HepG2 (cell line): ENCODE results near the gene NOL4L. TPM values are rescaled to one million over a fixed set of nuclear protein-coding genes. Genes with fewer than 3 reads are reported as not detected.
A peak's percentile ranks its signal among the peaks of the same experiment; 100 is the strongest.

Experiments
- CBX1 ChIP-seq: IDR thresholded peaks from one replicate; pipeline ENCODE4 v1.6.1; 2016; ENCODE audit warnings: antibody characterized with exemption, low read depth
- HINFP ChIP-seq: sonication (generic); formaldehyde crosslinking; IDR thresholded peaks from 2 replicates; pipeline ENCODE4 v1.4.0; 2020; ENCODE audit warnings: low read depth, mild to moderate bottlenecking, missing genetic modification reagents
- KDM5A ChIP-seq: fragments of 200-600 bp; sonication (generic); IDR thresholded peaks from 2 replicates; pipeline ENCODE4 v1.7.0; 2018; ENCODE audit warnings: antibody characterized with exemption, mild to moderate bottlenecking, low read length, borderline replicate concordance
- MBD4 ChIP-seq: IDR thresholded peaks from 2 replicates; pipeline ENCODE4 v1.6.1; 2012; ENCODE audit warnings: low read length, inconsistent platforms, borderline replicate concordance
- PATZ1 ChIP-seq: sonication (generic); formaldehyde crosslinking; IDR thresholded peaks from 2 replicates; pipeline ENCODE4 v1.4.0; 2020; ENCODE audit warnings: missing genetic modification reagents
- SUZ12 ChIP-seq: fragments of 150-350 bp; IDR thresholded peaks from 2 replicates; pipeline ENCODE4 v1.6.1; 2014; ENCODE audit warnings: low read depth, low read length
- TCF7L2 ChIP-seq: IDR thresholded peaks from 2 replicates; pipeline ENCODE4 v1.6.1; 2011; ENCODE audit warnings: mild to moderate bottlenecking, low read depth, low read length, moderate library complexity
- ZC3H13 ChIP-seq: sonication (generic); formaldehyde crosslinking; IDR thresholded peaks from 2 replicates; pipeline ENCODE4 v1.8.1; 2023; ENCODE audit warnings: mild to moderate bottlenecking, missing genetic modification reagents, moderate library complexity
- ZC3H4 ChIP-seq: sonication (generic); formaldehyde crosslinking; IDR thresholded peaks from 2 replicates; pipeline ENCODE4 v1.4.0; 2020; ENCODE audit warnings: missing genetic modification reagents, borderline replicate concordance
- ZNF549 ChIP-seq: sonication (generic); formaldehyde crosslinking; IDR thresholded peaks from 2 replicates; pipeline ENCODE4 v1.5.0; 2020; ENCODE audit warnings: missing genetic modification reagents
- ZNF615 ChIP-seq: sonication (generic); formaldehyde crosslinking; IDR thresholded peaks from 2 replicates; pipeline ENCODE4 v1.5.0; 2020; ENCODE audit warnings: mild to moderate bottlenecking, missing genetic modification reagents, borderline replicate concordance
- ZNF777 ChIP-seq: sonication (generic); formaldehyde crosslinking; IDR thresholded peaks from 2 replicates; pipeline ENCODE4 v1.4.0; 2020; ENCODE audit warnings: missing genetic modification reagents
- polyA plus RNA-seq, 8 experiments: library from polyadenylated mRNA; depleted of rRNA in 3 of 8; stranded (reverse) in 7 of 8; unstranded in 1 of 8; fragments of >200 nt; fragmentation: Illumina TruSeq in 4 of 8; extraction: Trizol in 4 of 8; gene quantifications; 2 replicates each; pipeline versions ENCODE4 v1.2.1 to v1.2.3, GENCODE V29; 2011 to 2016; ENCODE audit warnings: low read depth in 4 of 8, missing spikeins in 1 of 8, mixed read lengths in 1 of 8; ENCODE audit not compliant: insufficient read depth in 1 of 8
- total RNA-seq, 5 experiments: library from RNA; depleted of rRNA; stranded (reverse); fragments of >200 nt; fragmentation: Illumina TruSeq; extraction: Trizol; gene quantifications; 2 replicates each; pipeline ENCODE4 v1.2.3, GENCODE V29; 2016; ENCODE audit warnings: low read depth in 1 of 5
- TF ChIP-seq, protein P1 (sequence below): IDR thresholded peaks from 2 replicates; pipeline ENCODE4 v1.6.1; 2016; ENCODE audit warnings: mild to moderate bottlenecking, missing biosample characterization, missing genetic modification reagents
- TF ChIP-seq, protein P2 (sequence below): sonication (generic); formaldehyde crosslinking; conservative IDR thresholded peaks from 2 replicates; pipeline ENCODE4 v1.4.0; 2020; ENCODE audit warnings: missing genetic modification reagents
- TF ChIP-seq, protein P3 (sequence below): sonication (generic); formaldehyde crosslinking; IDR thresholded peaks from 2 replicates; pipeline ENCODE4 v1.5.0; 2020; ENCODE audit warnings: missing genetic modification reagents
- TF ChIP-seq, protein P4 (sequence below): IDR thresholded peaks from 2 replicates; pipeline ENCODE4 v1.6.1; 2016; ENCODE audit warnings: low read depth, control low read depth
- TF ChIP-seq, protein P5 (sequence below): sonication (generic); formaldehyde crosslinking; conservative IDR thresholded peaks from 2 replicates; pipeline ENCODE4 v1.5.0; 2020; ENCODE audit warnings: missing genetic modification reagents

NOL4L gene
- total and polyA plus RNA-seq, 2 of the 13 experiments (the other 11 are each of a cell fraction or from before 2014, with no cell fraction given) = 16.6 to 35.4 TPM

- peak; percentile 96; the same call in 1 of the 2 replicates for TF ChIP-seq HINFP (CRISPR knock-in tag)
- peak; percentile 70 for TF ChIP-seq ZNF777 (CRISPR knock-in tag)
- TF ChIP-seq, protein P1, sequence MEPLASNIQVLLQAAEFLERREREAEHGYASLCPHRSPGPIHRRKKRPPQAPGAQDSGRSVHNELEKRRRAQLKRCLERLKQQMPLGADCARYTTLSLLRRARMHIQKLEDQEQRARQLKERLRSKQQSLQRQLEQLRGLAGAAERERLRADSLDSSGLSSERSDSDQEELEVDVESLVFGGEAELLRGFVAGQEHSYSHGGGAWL = peak; percentile 95
- TF ChIP-seq, protein P2, sequence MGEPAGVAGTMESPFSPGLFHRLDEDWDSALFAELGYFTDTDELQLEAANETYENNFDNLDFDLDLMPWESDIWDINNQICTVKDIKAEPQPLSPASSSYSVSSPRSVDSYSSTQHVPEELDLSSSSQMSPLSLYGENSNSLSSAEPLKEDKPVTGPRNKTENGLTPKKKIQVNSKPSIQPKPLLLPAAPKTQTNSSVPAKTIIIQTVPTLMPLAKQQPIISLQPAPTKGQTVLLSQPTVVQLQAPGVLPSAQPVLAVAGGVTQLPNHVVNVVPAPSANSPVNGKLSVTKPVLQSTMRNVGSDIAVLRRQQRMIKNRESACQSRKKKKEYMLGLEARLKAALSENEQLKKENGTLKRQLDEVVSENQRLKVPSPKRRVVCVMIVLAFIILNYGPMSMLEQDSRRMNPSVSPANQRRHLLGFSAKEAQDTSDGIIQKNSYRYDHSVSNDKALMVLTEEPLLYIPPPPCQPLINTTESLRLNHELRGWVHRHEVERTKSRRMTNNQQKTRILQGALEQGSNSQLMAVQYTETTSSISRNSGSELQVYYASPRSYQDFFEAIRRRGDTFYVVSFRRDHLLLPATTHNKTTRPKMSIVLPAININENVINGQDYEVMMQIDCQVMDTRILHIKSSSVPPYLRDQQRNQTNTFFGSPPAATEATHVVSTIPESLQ (CRISPR knock-in tag) = peak; percentile 92; the same call in 1 of the 2 replicates
- TF ChIP-seq TCF7L2 = no peak
- TF ChIP-seq SUZ12 = no peak
- TF ChIP-seq, protein P3, sequence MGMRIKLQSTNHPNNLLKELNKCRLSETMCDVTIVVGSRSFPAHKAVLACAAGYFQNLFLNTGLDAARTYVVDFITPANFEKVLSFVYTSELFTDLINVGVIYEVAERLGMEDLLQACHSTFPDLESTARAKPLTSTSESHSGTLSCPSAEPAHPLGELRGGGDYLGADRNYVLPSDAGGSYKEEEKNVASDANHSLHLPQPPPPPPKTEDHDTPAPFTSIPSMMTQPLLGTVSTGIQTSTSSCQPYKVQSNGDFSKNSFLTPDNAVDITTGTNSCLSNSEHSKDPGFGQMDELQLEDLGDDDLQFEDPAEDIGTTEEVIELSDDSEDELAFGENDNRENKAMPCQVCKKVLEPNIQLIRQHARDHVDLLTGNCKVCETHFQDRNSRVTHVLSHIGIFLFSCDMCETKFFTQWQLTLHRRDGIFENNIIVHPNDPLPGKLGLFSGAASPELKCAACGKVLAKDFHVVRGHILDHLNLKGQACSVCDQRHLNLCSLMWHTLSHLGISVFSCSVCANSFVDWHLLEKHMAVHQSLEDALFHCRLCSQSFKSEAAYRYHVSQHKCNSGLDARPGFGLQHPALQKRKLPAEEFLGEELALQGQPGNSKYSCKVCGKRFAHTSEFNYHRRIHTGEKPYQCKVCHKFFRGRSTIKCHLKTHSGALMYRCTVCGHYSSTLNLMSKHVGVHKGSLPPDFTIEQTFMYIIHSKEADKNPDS = peak; percentile 84; the same call in 1 of the 2 replicates
- peak; percentile 98 for TF ChIP-seq CBX1
- TF ChIP-seq, protein P4, sequence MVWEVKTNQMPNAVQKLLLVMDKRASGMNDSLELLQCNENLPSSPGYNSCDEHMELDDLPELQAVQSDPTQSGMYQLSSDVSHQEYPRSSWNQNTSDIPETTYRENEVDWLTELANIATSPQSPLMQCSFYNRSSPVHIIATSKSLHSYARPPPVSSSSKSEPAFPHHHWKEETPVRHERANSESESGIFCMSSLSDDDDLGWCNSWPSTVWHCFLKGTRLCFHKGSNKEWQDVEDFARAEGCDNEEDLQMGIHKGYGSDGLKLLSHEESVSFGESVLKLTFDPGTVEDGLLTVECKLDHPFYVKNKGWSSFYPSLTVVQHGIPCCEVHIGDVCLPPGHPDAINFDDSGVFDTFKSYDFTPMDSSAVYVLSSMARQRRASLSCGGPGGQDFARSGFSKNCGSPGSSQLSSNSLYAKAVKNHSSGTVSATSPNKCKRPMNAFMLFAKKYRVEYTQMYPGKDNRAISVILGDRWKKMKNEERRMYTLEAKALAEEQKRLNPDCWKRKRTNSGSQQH (CRISPR knock-in tag) = no peak; the same call in 1 of the 2 replicates
- TF ChIP-seq ZC3H4 (CRISPR knock-in tag) = 0 out of 2 replicates have a peak, but pooled peaks have one; percentile 32
- TF ChIP-seq, protein P5, sequence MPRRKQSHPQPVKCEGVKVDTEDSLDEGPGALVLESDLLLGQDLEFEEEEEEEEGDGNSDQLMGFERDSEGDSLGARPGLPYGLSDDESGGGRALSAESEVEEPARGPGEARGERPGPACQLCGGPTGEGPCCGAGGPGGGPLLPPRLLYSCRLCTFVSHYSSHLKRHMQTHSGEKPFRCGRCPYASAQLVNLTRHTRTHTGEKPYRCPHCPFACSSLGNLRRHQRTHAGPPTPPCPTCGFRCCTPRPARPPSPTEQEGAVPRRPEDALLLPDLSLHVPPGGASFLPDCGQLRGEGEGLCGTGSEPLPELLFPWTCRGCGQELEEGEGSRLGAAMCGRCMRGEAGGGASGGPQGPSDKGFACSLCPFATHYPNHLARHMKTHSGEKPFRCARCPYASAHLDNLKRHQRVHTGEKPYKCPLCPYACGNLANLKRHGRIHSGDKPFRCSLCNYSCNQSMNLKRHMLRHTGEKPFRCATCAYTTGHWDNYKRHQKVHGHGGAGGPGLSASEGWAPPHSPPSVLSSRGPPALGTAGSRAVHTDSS (CRISPR knock-in tag) = no peak
- TF ChIP-seq ZNF615 (CRISPR knock-in tag) = no peak
- TF ChIP-seq MBD4 = no peak
- no peak for TF ChIP-seq KDM5A
- peak; percentile 89 for TF ChIP-seq ZC3H13 (CRISPR knock-in tag)
- TF ChIP-seq PATZ1 (CRISPR knock-in tag) = peak; percentile 96
- no peak; the same call in 1 of the 2 replicates for TF ChIP-seq ZNF549 (CRISPR knock-in tag)
These were observed 41.4 kb downstream of the NOL4L start (continued) for GRCh38 chr20:32543570-32544259.
